Stimulated activated naive CD8-positive, alpha-beta T cell treated with anti-CD3 and anti-CD28 coated beads, Interleukin-15, Interleukin-2, amounts not matched to agents 100 U/mL and 50 U/mL, for 24 hours (primary cell): Measurements from ENCODE around the gene INPP4B.
A peak's percentile ranks its signal among the peaks of the same experiment; 100 is the strongest.
"Not testable (repeated sequence)": the region's sequence is repeated elsewhere in the genome, so short reads cannot be mapped to it uniquely, and the experiment has no call there.

Experiments
- ATAC-seq: fragments of 150-1000 bp; cut with Tn5 transposase; one replicate; pipeline ENCODE4 v1.10.0; 2021
- DNase-seq: peaks from one replicate; pipeline ENCODE4 v3.0.0; 2021

INPP4B gene

DNA sequence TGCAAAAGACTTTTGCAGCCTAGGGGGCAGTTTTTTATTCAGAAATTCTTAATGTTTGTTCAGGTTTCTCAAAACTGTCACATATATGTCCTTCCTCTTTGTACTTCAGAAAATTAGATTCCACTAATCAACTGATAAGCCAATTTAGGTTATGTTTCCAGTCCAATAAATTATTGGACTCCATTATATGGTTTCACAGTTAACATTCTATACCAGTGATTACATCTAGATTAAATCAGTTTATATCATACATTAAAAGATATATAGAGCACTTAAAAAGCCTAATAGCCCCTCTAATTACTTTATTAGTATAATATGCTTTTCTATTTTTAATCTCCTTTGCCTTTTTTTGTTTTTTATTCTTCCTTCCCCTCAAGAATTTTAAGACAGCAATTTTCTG is 434.1 kb downstream of the INPP4B start:
- no peak for DNase-seq
- ATAC-seq: no peak

DNA sequence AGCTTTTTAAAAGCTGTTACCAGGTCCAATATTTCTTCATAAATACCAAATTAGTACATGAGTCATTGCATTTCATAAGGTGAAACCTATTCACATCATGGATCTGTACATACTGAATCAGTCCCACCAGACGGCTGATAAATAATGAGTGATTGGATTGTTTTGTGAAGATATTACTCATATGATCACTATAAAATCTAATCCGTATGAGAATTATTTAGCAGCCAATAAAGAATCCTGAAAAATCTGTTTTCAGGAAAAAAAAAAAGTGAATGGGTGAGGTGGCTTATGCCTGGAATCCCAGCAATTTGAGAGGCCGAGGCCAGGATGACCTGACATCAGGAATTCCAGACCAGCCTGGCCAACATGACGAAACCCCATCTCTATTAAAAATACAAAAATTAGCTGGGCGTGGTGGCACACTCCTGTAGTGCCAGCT is 438.1 kb downstream of the INPP4B start:
- no peak for ATAC-seq
- DNase-seq: no peak

DNA sequence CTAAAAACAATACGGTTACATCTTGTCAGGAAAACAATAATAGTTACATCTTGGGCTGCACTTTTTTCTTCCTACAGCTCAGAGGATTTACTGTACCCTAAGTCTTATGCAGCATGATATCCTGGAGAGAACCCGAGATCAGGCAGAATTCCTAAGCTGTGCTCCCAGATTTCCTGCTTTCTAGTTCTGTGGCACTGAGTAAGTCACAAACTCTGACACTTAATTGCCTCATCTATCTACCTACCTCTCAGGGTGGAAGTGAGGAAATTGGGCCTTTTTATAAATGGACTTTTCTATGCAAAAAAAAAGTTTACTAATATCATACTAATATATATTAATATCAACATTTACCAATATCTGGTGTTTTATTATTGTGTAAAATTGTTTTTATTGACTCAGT is 438.5 kb downstream of the INPP4B start:
- no peak for DNase-seq
- ATAC-seq: no peak

DNA sequence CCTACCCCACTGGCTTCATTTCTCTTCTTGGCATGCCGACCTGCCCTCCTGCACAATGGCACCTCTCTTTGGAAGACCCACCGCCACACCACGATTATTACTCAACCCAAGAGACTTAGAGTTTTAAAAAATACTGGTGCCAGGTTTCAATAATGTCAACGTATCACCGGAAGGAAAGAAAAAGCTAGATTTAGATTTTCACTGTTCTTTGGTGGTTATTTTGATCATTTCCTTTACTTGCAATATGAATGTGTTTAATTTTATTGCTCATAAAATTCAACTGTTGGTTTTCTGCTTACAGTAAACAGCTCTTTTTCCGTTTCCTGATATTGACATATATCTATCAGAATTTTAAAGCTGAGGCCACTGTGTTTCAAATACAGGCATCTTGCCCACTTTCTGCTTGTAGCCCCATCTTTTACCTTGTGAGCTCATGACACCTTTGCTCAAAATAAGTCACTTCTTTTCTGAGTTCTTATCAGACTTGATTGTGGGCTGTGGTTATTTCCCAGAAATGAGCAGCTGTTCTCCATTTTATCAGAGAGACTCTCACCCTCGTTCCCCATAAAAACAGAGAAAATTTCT is 439.1 kb downstream of the INPP4B start:
- no peak for DNase-seq
- ATAC-seq: peak; percentile 26

DNA sequence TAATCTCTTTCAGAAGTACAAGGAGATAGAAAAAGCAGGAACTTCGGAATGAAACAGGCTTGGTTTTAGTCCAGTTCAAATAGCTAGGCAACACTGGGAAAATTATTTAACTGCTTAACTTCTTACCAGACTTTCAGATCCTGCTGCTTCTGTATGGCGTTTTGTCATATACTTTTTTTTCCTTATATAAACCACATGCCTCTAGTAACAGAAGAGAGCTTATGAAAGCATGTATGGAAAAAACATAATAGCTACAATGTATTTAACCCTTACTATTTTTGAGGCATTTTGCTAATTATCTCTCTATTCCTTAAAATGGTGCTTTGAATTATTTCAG is 439.6 kb downstream of the INPP4B start:
- ATAC-seq (no peak), DNase-seq (no peak)

DNA sequence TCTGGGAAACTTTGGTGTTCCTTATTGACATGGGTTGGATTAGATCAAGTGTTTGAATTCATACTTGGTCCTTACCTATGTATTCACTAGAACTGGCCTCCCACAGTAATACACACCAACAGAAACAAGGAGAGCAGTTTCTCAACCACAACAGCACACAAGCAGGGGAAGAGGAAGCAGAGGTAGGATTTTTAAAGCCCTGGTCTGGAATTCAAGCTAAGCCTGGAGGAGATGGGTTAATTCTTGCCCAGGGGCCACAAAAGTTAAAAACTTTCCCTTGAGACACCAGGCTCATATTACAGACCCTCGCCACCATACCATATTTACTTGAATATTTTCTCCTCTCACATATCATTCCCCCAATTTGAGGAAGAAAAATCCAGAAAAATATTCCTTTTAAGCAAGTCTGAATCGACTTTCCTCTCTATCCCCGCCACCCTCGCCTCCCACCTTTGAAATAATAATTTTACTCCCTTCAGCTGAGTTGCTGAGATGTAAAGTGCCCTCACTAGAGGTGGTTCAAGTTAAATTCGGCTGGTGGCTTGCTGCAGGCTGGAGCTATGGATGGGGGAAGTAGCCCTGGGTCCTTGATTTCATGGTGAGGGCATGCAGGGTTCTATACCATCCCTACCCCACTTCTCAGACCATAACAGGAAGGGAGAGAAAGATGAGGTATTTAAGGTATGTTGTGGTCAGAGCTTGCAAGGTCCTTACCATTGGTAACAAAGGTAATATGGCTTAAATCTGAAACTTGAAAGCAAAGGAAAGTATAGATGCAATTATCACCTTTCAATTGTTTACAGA is 440.2 kb downstream of the INPP4B start:
- ATAC-seq (peak; percentile 13), DNase-seq (no peak)

DNA sequence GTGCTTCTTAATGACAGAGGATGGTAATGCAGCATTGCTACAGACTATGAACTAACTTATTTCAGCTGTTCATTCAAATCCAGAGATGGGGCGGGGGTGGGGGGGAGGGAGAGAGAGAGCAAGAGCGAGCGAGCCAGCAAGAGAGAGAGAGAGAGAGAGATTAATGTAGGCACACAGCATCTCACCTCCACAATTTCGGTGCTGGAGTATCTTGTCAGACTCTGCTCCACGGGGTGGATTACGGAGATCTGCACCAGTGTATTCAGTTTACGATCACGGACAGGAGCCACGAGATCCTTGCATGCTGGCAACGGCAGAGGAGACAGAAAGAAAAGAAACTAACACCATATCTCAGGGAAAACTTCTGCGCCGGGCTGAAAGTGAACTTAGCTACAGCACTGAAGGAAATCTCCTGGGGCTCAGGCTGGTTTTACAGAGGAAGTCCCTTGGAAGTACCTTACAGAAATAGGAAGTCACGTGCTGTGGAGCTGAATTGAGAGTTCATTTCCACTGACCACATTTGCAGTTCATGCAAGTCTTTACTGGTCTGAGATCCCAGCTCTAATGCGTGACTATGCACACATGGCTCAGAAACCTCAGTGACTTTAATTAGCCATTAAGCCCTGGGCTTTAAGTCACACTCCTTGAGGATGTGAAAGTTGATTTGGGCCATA is 440.9 kb downstream of the INPP4B start:
- peak; percentile 57 for ATAC-seq
- peak; percentile 57 for DNase-seq

DNA sequence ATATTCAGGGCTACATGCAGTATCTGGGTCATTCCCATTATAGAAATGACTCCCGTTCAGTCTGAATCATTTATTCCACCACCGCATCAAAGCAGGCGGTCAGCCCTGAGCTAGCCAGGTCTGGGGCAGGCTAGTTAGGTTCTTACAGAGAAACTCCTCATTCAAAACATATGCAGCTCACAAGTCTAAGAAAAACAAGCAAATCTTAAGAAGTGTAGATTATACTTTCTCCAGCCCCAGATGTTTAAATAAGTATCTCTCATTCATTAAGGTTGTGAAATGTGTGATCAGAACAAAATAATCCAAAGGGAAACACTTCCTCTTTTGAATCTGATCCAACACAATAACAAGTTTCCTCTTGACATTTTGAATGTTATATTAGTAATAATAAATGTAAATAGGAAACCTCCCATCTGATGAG is 441.9 kb downstream of the INPP4B start:
- ATAC-seq (peak; percentile 31), DNase-seq (peak; percentile 74)

DNA sequence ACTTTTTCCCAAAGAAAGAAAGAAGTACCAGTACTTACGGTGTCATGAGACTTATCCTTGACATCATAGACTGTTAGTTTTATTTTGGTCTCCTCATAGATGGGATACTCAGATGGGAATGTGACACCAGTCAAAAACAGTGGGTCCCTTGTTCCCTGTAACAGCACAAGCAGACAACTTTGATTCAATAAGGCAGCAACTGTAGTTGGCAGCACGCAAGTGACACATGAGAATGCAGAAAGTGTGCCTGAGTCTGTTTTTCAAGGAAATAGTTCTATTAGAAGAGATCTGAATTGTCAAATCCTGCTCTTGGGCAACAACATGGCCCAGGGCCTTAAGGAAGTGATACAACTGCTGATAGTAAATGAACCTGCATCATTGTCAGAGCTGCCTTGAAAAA is 443.2 kb downstream of the INPP4B start:
- no peak for ATAC-seq
- DNase-seq: no peak

DNA sequence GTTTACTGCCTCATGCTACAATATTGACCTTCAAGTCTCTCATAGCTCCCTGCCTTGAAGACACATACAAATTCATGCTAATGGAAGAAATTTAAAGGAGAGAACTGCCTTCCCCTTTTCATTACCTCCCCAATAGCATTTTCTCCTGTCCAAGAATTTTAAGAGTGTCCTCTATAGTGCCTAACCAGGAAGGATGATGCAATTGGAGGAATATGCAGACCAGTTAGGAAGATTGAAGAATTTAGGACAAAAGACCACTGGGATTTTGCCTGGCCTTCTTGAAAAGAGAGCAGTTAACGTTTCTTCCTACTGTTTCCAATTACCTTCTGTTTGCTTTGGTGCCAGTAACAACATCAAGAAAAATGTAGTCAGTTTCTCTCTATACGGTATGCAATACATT is 443.9 kb downstream of the INPP4B start:
- DNase-seq (no peak), ATAC-seq (no peak)

DNA sequence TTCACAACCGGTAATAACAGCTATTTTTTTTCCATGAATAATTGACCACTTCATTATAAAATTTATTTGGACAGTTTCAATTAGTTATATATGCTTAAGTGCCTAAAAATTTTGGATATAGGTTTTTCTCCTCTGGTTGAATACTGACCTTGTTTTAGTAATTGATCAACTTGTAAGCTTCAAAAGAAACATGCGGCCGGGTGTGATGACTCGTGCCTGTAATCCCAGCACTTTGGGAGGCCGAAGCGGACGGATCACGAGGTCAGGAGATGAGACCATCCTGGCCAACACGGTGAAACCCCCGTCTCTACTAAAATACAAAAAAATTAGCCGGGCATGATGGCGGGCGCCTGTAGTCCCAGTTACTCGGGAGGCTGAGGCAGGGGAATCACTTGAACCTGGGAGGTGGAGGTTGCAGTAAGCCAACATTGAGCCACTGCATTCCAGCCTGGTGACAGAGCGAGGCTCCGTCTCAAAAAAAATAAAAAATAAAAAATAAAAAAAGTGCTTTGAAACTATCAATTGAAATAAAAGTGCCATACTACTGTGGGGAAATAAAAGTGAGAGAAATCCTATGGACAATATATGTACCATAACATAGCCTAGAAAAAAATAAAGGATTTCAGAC is 448.6 kb downstream of the INPP4B start:
- not testable (repeated sequence) for DNase-seq, ATAC-seq

DNA sequence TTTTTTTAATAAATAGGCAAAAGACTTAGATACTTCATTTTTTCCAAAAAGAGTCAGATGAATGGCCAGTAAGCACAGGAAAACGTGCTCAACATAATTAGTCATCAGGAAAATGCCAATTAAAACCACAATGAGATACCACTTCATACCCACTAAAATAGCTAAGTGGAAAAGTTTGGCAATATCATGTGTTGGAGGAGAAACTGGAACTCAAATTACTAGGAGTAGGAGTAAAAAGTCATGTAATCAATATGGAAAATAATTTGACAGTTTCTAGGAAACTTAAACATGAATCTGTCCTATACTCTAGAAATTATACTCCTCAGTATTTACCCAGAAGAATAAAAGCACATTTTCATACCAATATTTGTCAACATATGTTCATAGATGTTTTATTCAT is 449.8 kb downstream of the INPP4B start:
- no peak for DNase-seq
- peak; percentile 67 for ATAC-seq

DNA sequence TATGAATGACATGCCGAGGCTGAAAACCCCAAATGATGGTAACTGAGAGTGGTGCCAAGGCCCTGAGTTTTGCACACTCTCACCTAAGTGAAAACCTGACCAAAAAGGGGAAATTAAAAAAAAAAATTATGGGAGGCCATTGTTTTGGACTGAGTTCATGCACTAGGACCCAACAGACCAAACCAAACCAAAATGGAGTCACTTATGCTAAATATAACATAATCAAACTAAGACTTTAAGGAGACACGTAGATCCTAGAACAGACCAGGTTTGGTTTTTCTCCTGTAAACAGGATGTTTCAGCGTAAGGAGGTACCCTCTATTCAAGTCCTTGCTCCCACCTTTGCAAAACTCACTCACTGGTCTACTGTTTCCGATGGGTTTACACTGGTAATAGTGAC is 453.0 kb downstream of the INPP4B start:
- no peak for ATAC-seq

DNA sequence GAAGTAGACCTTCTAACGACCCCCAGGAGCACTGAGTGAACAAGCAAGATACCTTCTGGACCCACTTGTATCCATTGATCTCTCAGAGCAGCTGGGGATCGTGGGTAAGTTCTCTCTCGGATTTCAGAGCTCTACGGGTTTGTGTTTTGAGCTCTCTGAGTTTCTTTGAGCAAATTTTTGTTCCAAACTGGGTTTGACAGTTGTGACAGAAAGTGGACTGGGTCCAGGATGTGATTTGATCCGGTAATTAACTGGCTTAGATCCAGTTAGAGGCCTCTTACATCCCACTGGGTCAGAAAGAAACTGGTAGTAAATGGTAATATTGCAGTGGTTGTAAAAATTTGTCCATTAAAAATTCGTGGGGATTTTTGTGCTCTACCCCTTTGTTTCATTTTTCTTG is 459.2 kb downstream of the INPP4B start:
- no peak for DNase-seq
- no peak for ATAC-seq

More for the DNA sequence above, 453.0 kb downstream of the INPP4B start:
- no peak for DNase-seq

DNA sequence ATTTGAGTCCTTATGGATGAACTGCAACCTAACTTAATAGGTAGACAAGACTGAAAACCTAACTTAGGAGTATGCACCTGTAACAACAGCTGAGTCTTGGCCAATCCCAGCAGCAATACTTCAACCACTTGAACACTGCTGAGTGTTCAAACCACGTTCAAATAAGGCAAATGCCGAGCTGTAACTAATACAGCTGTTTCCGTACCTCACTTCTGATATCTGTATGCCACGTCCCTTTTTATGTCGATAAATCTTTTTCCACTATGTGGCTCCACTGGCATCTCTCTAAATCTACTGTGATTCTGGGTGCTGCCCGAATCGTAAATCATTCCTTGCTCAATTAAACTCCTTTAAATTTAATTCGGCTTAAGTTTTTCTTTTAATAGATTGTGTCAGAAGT is 459.7 kb downstream of the INPP4B start:
- DNase-seq: no peak

DNA sequence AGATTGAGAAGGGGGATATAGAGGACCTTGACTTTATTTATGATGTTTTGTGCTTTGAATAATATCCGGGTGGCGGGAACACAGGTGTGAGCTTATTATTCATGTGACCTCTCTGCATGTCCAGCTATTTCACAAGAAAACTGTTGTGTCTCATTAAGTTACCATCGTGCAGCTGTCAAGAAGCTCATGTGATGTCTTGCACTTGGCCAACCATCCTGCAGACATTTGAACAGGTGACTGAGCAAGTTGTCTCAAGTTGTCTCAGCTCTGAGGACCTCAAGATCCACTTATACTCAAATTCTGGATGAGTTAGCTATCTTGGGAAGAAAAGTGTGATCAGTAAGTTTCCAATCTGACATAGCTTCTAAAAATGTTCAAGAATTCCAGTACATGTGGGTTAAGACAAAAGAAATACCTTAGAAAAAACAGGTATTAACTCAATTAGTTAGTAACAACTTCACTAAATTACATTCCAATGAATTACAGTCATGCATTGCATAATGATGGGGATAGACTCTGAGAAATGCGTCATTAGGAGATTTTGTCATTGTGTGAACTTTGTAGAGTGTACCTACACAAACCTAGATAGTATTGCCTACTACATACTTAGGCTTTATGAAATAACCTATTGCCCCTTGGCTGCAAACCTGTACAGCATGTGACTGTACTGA is 462.2 kb downstream of the INPP4B start:
- no peak for ATAC-seq
- DNase-seq: no peak

More for the DNA sequence above, 459.7 kb downstream of the INPP4B start:
- no peak for ATAC-seq

DNA sequence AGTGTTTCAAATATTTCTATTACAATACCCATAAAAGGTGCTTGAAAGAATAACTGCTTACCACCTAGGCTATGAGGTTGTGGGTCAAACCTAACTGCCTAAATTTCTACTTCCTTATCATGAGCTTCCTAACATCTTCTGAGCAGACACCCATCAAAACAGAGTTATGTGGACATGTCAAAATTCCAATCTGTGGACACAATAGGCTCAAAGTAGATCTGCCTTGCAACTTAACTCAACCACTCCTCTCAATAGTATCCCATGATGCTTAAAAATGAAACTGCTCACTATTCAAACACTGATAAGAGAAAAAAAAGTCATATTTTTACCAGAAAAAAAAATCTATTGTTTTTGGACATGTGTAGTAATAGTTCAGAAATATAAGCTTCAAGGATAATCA is 462.7 kb downstream of the INPP4B start:
- DNase-seq (no peak), ATAC-seq (no peak)

DNA sequence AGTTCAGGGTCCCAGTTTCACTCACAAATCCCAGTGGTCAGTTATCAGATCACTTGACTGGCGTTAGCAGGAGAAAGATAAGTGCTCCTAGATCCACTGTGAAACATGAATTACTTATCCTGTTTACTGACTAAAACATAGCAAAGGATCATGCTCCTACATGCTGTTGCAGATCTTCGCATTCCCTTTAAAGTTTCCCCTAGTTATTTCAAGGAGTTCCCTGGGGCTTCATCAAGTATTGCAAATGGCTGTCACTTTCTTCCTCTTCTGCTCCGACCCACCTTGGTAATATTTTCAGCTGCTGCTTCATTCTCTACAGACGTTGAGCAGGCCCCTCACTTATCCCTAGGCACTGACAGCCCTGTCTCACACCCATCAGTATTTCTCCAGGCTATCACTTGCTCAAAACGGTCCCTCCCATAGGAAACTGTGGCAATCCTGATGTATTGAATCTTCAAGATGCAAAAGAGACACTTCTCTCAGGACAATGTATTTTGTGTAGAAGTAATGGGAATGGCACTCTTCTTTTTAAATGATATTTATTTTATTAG is 466.0 kb downstream of the INPP4B start:
- ATAC-seq (no peak), DNase-seq (no peak)

DNA sequence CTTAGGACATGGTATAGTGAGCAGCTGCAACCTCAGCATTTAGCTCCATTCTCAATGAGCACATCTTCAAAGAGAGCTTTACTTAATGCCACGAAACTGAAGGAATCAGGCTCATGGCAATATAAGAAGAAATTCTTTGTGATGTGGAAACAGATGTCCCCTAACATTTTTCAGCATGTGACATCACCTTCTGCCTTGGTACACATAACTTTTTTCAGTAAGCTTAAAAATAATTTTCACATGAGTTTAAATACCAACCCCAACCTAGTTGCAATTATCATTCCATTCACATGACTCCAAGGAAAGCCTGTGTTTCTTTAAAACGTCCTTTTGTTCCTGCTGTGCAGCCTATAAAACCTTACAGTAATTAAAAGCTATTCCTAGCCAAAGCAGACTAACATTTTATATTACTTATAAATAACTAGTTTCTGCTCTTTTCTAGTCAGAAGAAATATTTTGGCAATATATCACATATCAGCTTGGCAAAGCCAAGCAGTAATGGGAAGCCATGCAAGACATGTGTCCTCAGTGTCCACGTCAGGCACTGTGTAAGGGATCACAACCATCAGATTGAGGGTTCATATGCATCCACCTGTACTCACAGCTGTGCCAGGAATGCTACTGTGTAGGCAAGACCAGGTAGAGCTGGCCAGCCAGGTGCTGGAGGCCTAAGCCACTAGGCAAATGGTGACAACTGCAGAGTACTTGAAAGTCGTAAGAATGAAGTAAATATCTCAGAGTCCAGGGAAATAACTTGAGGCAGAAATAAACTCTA is 466.6 kb downstream of the INPP4B start:
- no peak for DNase-seq
- ATAC-seq: no peak

DNA sequence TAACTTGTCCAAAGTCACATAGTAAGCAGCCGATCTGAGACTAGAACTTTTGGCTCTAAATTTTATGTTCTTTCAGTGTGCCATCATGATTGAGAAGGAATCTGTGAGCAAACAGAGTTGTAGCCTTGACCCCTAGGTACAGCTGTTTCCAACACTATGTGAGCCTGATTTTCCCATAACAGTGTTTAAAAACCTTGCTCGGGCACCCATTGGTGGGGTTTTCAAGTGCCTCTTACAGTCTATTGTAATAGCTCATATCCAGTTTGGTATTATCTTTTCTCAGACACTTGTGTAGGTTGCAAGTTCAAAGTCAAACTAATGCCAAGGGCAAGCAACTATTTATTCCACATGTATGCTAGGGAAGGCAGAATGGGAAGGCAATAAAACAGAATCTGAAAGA is 467.9 kb downstream of the INPP4B start:
- ATAC-seq (peak; percentile 44), DNase-seq (no peak)
